ENCODE results near the gene CERT1. TPM values are rescaled to one million over a fixed set of nuclear protein-coding genes. Genes with fewer than 3 reads are reported as not detected.

Gene CERT1
- total RNA-seq, 1 experiment from 2014 or later, result 50.2 TPM

DNA sequence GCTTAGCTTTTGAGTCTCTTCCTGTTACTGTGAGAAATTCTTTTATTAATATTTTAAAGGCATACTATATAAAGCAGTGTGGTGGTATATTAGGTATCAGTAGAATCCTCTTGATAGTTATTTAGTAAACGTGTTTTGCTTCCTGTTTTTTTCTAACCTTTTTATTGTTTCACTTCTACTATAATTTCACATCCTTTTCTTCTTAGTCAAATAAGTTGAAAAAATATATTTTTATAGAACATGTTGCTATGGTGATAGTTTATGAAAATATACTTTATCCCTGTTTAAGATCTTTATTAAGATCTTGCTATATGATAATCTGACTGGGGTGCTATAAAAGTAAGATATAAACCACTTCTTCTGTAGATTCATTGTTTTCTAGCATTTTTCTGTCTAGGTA lies 2.4 kb upstream of the CERT1 start:
- Histone ChIP-seq H2BK120ac (ENCODE audit: low read depth, low read length, poor library complexity, severe bottlenecking) (no peak overlapping the region), H3K9ac (ENCODE audit: extremely low read depth, insufficient read length, low read length) (no peak overlapping the region), H3K14ac (ENCODE audit: insufficient read depth, low read length) (no peak overlapping the region), H3K4ac (ENCODE audit: low read depth, low read length) (no peak overlapping the region), H4K20me1 (ENCODE audit: control insufficient read depth, insufficient read depth, insufficient read length) (no peaks in the 10 kb centered on the region), H2BK12ac (ENCODE audit: insufficient read length, low read depth, low read length) (no peak overlapping the region), H3K4me2 (ENCODE audit: insufficient read depth, insufficient read length, low read length) (no peak overlapping the region), H2BK15ac (ENCODE audit: low read depth, low read length) (no peak overlapping the region), H2BK20ac (ENCODE audit: low read depth, low read length, poor library complexity, severe bottlenecking) (no peak overlapping the region), H2AK5ac (ENCODE audit: insufficient read length, low read length) (no peak overlapping the region), H2BK5ac (ENCODE audit: insufficient read length, low read length) (no peak overlapping the region), H4K91ac (ENCODE audit: insufficient read length, low read depth, low read length) (no peak overlapping the region), H3K9me3 (ENCODE audit: control insufficient read depth, low read depth, low read length) (no peaks in the 10 kb centered on the region), H3K23me2 (ENCODE audit: insufficient read length, low read depth, low read length, poor library complexity, severe bottlenecking) (peaks cover 5% of the 10 kb centered on the region), H3K18ac (ENCODE audit: insufficient read length, low read depth, low read length) (no peak overlapping the region), H4K8ac (replicated peaks; ENCODE audit: insufficient read length, low read depth, low read length) (no peak overlapping the region), H3T11ph (ENCODE audit: low read length) (no peak overlapping the region), H3K23ac (ENCODE audit: insufficient read length, low read depth, low read length) (no peak overlapping the region), H2AFZ (ENCODE audit: low read length) (no peak overlapping the region), H4K5ac (ENCODE audit: insufficient read length, low read depth, low read length) (no peak overlapping the region), H3K27ac (ENCODE audit: insufficient read length, low read depth, low read length) (no peak overlapping the region), H3K79me2 (ENCODE audit: insufficient read depth, low read length) (peaks cover 4% of the 10 kb centered on the region; the same call in 1 of the 2 replicates), H3K79me1 (ENCODE audit: insufficient read depth, low read depth, low read length, poor library complexity, severe bottlenecking) (no peaks in the 10 kb centered on the region), H3K27me3 (ENCODE audit: insufficient read depth, low read length) (no peaks in the 10 kb centered on the region), H3K56ac (ENCODE audit: insufficient read length, low read depth, low read length) (no peak overlapping the region), H3K4me1 (ENCODE audit: insufficient read depth, low read length) (no peaks in the 10 kb centered on the region)
- Mint-ChIP-seq H3K4me1 (peaks cover 25 to 29% of the 10 kb centered on the region in 2 experiments), H3K9me3 (peaks cover 0 to 5% of the 10 kb centered on the region in 2 experiments; a peak in 1 of 5 replicates), H3K27me3 (ENCODE audit: low read depth) (no peaks in the 10 kb centered on the region), H3K36me3 (ENCODE audit: insufficient read depth in 1 of 3, low read depth in 3 of 3) (peaks cover 0 to 4% (median 0%) of the 10 kb centered on the region in 3 experiments; a peak in 2 of 7 replicates), H3K27ac (no peak overlapping the region), H3K4me3 (no peak overlapping the region)
- no CpG with 5 or more reads among the region's 1 CpG for WGBS (ENCODE audit: extremely low coverage, insufficient read length, low lambda C conversion rate)
- no peak for DNase-seq
- TF ChIP-seq, protein P1, sequence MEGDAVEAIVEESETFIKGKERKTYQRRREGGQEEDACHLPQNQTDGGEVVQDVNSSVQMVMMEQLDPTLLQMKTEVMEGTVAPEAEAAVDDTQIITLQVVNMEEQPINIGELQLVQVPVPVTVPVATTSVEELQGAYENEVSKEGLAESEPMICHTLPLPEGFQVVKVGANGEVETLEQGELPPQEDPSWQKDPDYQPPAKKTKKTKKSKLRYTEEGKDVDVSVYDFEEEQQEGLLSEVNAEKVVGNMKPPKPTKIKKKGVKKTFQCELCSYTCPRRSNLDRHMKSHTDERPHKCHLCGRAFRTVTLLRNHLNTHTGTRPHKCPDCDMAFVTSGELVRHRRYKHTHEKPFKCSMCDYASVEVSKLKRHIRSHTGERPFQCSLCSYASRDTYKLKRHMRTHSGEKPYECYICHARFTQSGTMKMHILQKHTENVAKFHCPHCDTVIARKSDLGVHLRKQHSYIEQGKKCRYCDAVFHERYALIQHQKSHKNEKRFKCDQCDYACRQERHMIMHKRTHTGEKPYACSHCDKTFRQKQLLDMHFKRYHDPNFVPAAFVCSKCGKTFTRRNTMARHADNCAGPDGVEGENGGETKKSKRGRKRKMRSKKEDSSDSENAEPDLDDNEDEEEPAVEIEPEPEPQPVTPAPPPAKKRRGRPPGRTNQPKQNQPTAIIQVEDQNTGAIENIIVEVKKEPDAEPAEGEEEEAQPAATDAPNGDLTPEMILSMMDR (conservative IDR thresholded peaks at IDR 0.05), result no peak

Measured in H9 (cell line).